H9 (cell line): ENCODE measurements around the gene MRPS27. TPM values are rescaled to one million over a fixed set of nuclear protein-coding genes. Genes with fewer than 3 reads are reported as not detected.

ENCODE experiments used
- DNase-seq: peaks from one replicate; pipeline ENCODE4 v3.0.0-alpha.2; 2017
- H2AFZ ChIP-seq: one replicate; pipeline ENCODE4 v1.6.1; 2013; ENCODE audit warnings: mild to moderate bottlenecking, low read length, control low read depth, moderate library complexity
- H2AK5ac ChIP-seq: 2 replicates; pipeline ENCODE4 v1.6.1; 2013; ENCODE audit warnings: low read length, control low read depth, mixed read lengths; ENCODE audit not compliant: insufficient read length
- H2BK120ac ChIP-seq: one replicate; pipeline ENCODE4 v1.6.1; 2013; ENCODE audit warnings: low read depth, mild to moderate bottlenecking, low read length, control low read depth, inconsistent platforms; ENCODE audit not compliant: poor library complexity, severe bottlenecking
- H2BK12ac ChIP-seq: 2 replicates; pipeline ENCODE4 v1.6.1; 2013; ENCODE audit warnings: low read length, control low read depth, mixed read lengths, low read depth; ENCODE audit not compliant: insufficient read length
- H2BK15ac ChIP-seq: 2 replicates; pipeline ENCODE4 v1.6.1; 2013; ENCODE audit warnings: low read depth, low read length, control low read depth
- H2BK20ac ChIP-seq: one replicate; pipeline ENCODE4 v1.6.1; 2013; ENCODE audit warnings: low read depth, mild to moderate bottlenecking, low read length, control low read depth, inconsistent platforms; ENCODE audit not compliant: poor library complexity, severe bottlenecking
- H2BK5ac ChIP-seq: 2 replicates; pipeline ENCODE4 v1.6.1; 2013; ENCODE audit warnings: low read length, control low read depth, mixed read lengths; ENCODE audit not compliant: insufficient read length
- H3K14ac ChIP-seq: 2 replicates; pipeline ENCODE4 v1.6.1; 2013; ENCODE audit warnings: low read length, control low read depth; ENCODE audit not compliant: insufficient read depth
- H3K18ac ChIP-seq: 2 replicates; pipeline ENCODE4 v1.6.1; 2013; ENCODE audit warnings: low read depth, mild to moderate bottlenecking, mixed read lengths, low read length, control low read depth; ENCODE audit not compliant: insufficient read length
- H3K23ac ChIP-seq: 2 replicates; pipeline ENCODE4 v1.6.1; 2013; ENCODE audit warnings: low read length, control low read depth, mixed read lengths, low read depth; ENCODE audit not compliant: insufficient read length
- H3K23me2 ChIP-seq: 2 replicates; pipeline ENCODE4 v1.6.1; 2013; ENCODE audit warnings: low read depth, mild to moderate bottlenecking, mixed read lengths, low read length, control low read depth; ENCODE audit not compliant: insufficient read length, poor library complexity, severe bottlenecking
- H3K27ac ChIP-seq: 2 replicates; pipeline ENCODE4 v1.5.1; 2013; ENCODE audit warnings: low read length, control low read depth, mixed read lengths, low read depth; ENCODE audit not compliant: insufficient read length
- H3K27me3 ChIP-seq: 2 replicates; pipeline ENCODE4 v1.6.1; 2013; ENCODE audit warnings: low read length, control low read depth, inconsistent platforms; ENCODE audit not compliant: insufficient read depth
- H3K4ac ChIP-seq: 2 replicates; pipeline ENCODE4 v1.6.1; 2013; ENCODE audit warnings: low read depth, mild to moderate bottlenecking, control low read depth, inconsistent platforms, low read length, moderate library complexity
- H3K4me1 ChIP-seq: 2 replicates; pipeline ENCODE4 v1.6.1; 2013; ENCODE audit warnings: low read length, control low read depth, inconsistent platforms; ENCODE audit not compliant: insufficient read depth
- H3K4me2 ChIP-seq: 2 replicates; pipeline ENCODE4 v1.6.1; 2013; ENCODE audit warnings: low read length, control low read depth, mixed read lengths; ENCODE audit not compliant: insufficient read length, insufficient read depth
- H3K56ac ChIP-seq: 2 replicates; pipeline ENCODE4 v1.6.1; 2013; ENCODE audit warnings: low read depth, mild to moderate bottlenecking, mixed read lengths, low read length, control low read depth; ENCODE audit not compliant: insufficient read length
- H3K79me1 ChIP-seq: 2 replicates; pipeline ENCODE4 v1.6.1; 2013; ENCODE audit warnings: low read depth, mild to moderate bottlenecking, moderate library complexity, low read length, control low read depth, inconsistent platforms; ENCODE audit not compliant: insufficient read depth, poor library complexity, severe bottlenecking
- H3K79me2 ChIP-seq: 2 replicates; pipeline ENCODE4 v1.6.1; 2013; ENCODE audit warnings: low read length, control low read depth, inconsistent platforms; ENCODE audit not compliant: insufficient read depth
- H3K9ac ChIP-seq: 2 replicates; pipeline ENCODE4 v1.6.1; 2013; ENCODE audit warnings: low read length, control low read depth, mixed read lengths; ENCODE audit not compliant: insufficient read length; ENCODE audit errors: extremely low read depth
- H3K9me3 ChIP-seq: one replicate; pipeline ENCODE4 v1.6.1; 2013; ENCODE audit warnings: low read depth, low read length, inconsistent platforms; ENCODE audit not compliant: control insufficient read depth
- H3T11ph ChIP-seq: one replicate; pipeline ENCODE4 v1.6.1; 2013; ENCODE audit warnings: mild to moderate bottlenecking, low read length, control low read depth, inconsistent platforms
- H4K20me1 ChIP-seq: one replicate; pipeline ENCODE4 v1.6.1; 2013; ENCODE audit not compliant: control insufficient read depth, insufficient read length, insufficient read depth
- H4K5ac ChIP-seq: 2 replicates; pipeline ENCODE4 v1.6.1; 2013; ENCODE audit warnings: low read depth, mild to moderate bottlenecking, mixed read lengths, low read length, control low read depth; ENCODE audit not compliant: insufficient read length
- H4K8ac ChIP-seq: replicated peaks from 2 replicates; pipeline ENCODE4 v1.6.1; 2013; ENCODE audit warnings: low read length, control low read depth, mixed read lengths, low read depth; ENCODE audit not compliant: insufficient read length
- H4K91ac ChIP-seq: 2 replicates; pipeline ENCODE4 v1.6.1; 2013; ENCODE audit warnings: low read depth, mild to moderate bottlenecking, moderate library complexity, mixed read lengths, low read length, control low read depth; ENCODE audit not compliant: insufficient read length
- H3K27ac Mint-ChIP-seq, 3 experiments: 2 replicates in 2 of 3; 3 replicates in 1 of 3; pipeline ENCODE4 v1.8.0; 2020 to 2021; ENCODE audit warnings: mixed read lengths in 3 of 3, mild to moderate bottlenecking in 1 of 3, moderate library complexity in 1 of 3
- H3K27me3 Mint-ChIP-seq: 2 replicates; pipeline ENCODE4 v1.8.0; 2021; ENCODE audit warnings: low read depth, mild to moderate bottlenecking, moderate library complexity, mixed read lengths
- H3K36me3 Mint-ChIP-seq, 3 experiments: 2 replicates in 2 of 3; 3 replicates in 1 of 3; pipeline ENCODE4 v1.8.0; 2020 to 2021; ENCODE audit warnings: low read depth in 3 of 3, mixed read lengths in 3 of 3; ENCODE audit not compliant: insufficient read depth in 1 of 3
- H3K4me1 Mint-ChIP-seq, 2 experiments: 2 replicates each; pipeline ENCODE4 v1.8.0; 2020; ENCODE audit warnings: mixed read lengths in 2 of 2
- H3K4me3 Mint-ChIP-seq, 2 experiments: 2 replicates in 1 of 2; 3 replicates in 1 of 2; pipeline ENCODE4 v1.8.0; 2020 to 2021; ENCODE audit warnings: mild to moderate bottlenecking in 2 of 2, mixed read lengths in 2 of 2, moderate library complexity in 1 of 2
- H3K9me3 Mint-ChIP-seq, 2 experiments: 2 replicates in 1 of 2; 3 replicates in 1 of 2; pipeline ENCODE4 v1.8.0; 2020; ENCODE audit warnings: mild to moderate bottlenecking in 2 of 2, mixed read lengths in 2 of 2, moderate library complexity in 1 of 2
- CTCF ChIP-seq: fragments of 200-600 bp; sonication (generic); conservative IDR thresholded peaks from 3 replicates; pipeline ENCODE4 v1.8.0; 2021; ENCODE audit warnings: antibody characterized with exemption, mild to moderate bottlenecking
- WGBS: extraction: QIAGEN DNeasy Blood & Tissue Kit; methylation state at CpG from one replicate; pipeline ENCODE4 v1.1.7; 2013; ENCODE audit warnings: missing lambda C conversion rate, low lambda C conversion rate, mixed read lengths; ENCODE audit not compliant: insufficient read length; ENCODE audit errors: extremely low coverage; 5-methylcytosine and 5-hydroxymethylcytosine counted together
- total RNA-seq: library from RNA; stranded (reverse); gene quantifications from 2 replicates; pipeline ENCODE4 v1.2.1, GENCODE V29; 2021

The MRPS27 gene
- total RNA-seq, 1 experiment from 2014 or later = 83.3 TPM

DNA sequence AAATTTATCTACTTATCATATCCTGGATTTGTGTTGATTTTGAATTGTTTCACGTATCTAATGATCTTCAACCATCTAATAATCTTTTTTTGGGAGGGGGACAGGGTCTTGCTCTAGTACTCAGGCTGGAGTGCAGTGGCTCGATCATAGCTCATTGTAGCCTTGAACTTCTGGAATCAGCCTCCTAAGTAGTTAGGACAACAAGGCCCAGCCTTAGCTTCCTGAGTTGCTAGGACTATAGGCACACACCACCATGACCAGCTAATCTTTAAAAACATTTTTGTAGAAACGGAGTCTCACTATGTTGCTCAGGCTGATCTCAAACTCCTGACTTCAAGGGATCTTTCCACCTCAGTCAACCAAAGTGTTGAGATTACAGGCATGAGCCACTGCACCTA, 34.6 kb downstream of the MRPS27 start:
- Histone ChIP-seq H3K23me2 (no peaks in the 10 kb centered on the region), H3K18ac (no peak overlapping the region), H4K91ac (no peak overlapping the region), H3T11ph (no peak overlapping the region), H2BK120ac (no peak overlapping the region), H4K5ac (no peak overlapping the region), H2AFZ (no peak overlapping the region), H3K27ac (no peak overlapping the region), H3K14ac (no peak overlapping the region), H3K56ac (no peak overlapping the region), H3K4ac (no peak overlapping the region), H2BK5ac (no peak overlapping the region), H2BK12ac (no peak overlapping the region), H2AK5ac (no peak overlapping the region), H3K4me2 (no peak overlapping the region), H3K9me3 (no peaks in the 10 kb centered on the region), H3K79me1 (no peaks in the 10 kb centered on the region), H4K8ac (no peak overlapping the region), H2BK15ac (no peak overlapping the region), H3K27me3 (no peaks in the 10 kb centered on the region), H3K9ac (no peak overlapping the region), H2BK20ac (no peak overlapping the region), H3K23ac (no peak overlapping the region), H3K4me1 (no peaks in the 10 kb centered on the region), H4K20me1 (no peaks in the 10 kb centered on the region), H3K79me2 (no peaks in the 10 kb centered on the region)
- Mint-ChIP-seq H3K9me3 (no peaks in the 10 kb centered on the region), H3K36me3 (peaks cover 10 to 30% (median 29%) of the 10 kb centered on the region in 3 experiments), H3K4me3 (no peak overlapping the region), H3K27ac (no peak overlapping the region), H3K27me3 (no peaks in the 10 kb centered on the region), H3K4me1 (no peaks in the 10 kb centered on the region)
- no peak for TF ChIP-seq CTCF
- no CpG with 5 or more reads among the region's 3 CpGs for WGBS
- no peak for DNase-seq
